T47D (cell line): Measurements from ENCODE around the gene KLHL41.

Experiments
- DNase-seq, 2 experiments: peaks; one replicate each; pipeline versions ENCODE4 v3.0.0 to v3.0.0-alpha.2; 2011 to 2012; ENCODE audit warnings: low read depth in 1 of 2, low spot score in 1 of 2
- JUND ChIP-seq: IDR thresholded peaks from 2 replicates; pipeline ENCODE4 v1.6.1; 2012; ENCODE audit warnings: low read depth
- in situ Hi-C: cut with HindIII; loops from 2 replicates; pipeline ENCODE4 v1.10.0; 2016; ENCODE audit warnings: low sequenced_read_pairs, low pct_unique_long_range_greater_than_20kb

KLHL41 gene

GRCh38 chr2:169509298-169509885, at the start of gene KLHL41:
Gene KLHL41 (plus strand): TSS chr2:169509702. CDS start chr2:169509779, 77 bp downstream.
- TF ChIP-seq JUND, result no peak
- in situ Hi-C loops, result no loop called here
- no peak for DNase-seq

DNA sequence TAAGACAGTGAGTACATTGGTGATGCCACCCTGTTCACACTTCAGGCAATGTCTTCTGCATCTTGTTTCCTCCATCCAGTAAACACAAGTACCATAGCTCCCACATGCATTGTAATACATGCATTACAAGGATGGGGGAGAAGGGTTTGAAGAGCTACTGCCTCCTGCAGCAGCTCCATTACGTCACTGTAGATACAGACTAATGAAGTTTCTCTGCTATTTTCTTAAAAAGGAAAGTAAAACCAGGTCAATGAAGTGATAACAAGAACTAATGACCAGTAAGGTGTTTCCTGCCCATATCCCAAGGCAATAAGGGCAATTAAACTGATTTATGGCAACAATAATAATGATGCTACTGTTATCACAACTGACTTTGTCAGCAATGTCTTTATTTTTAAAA, 48.4 kb upstream of the KLHL41 start:
- in situ Hi-C loops, result no loop called here
- DNase-seq, result no peak
- no peak for TF ChIP-seq JUND

DNA sequence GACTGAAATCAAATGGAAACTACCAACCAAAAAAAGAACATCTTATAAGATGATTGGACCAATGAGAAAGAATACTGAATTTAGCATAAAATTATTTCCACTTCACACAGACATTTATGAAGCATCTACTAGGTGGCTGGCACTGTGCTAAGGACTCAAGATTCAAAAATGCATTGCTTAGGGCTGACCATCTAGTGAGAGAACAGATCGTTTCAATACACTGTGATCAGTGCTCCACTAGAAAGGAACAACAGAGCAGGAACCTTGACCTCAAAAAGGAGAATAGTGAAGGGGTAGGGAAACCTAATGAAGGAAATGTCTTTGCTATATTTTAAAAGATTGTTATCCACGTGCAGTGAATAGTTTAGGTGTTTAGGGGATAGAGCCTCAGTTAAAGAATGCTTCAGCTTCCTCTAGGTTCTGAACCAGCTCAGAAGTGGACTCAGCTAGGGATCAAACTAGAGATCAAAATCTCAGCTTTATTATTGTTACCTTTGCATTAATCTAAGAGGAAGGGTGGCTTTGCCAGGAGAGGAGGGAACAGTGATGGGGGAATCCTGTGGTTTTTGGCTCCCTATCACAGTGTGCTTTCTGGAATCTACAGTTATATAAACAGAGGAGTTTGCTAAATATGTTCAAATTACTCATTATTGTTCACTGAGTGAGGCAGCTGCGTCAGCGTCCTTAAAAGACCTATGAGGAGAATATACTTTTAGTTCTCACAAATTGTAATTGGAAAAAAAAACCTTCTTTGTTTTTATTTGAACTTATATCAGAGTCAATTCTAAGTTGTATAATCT, 46.4 kb upstream of the KLHL41 start:
- DNase-seq, result no peak
- in situ Hi-C loops, result no loop called here

DNA sequence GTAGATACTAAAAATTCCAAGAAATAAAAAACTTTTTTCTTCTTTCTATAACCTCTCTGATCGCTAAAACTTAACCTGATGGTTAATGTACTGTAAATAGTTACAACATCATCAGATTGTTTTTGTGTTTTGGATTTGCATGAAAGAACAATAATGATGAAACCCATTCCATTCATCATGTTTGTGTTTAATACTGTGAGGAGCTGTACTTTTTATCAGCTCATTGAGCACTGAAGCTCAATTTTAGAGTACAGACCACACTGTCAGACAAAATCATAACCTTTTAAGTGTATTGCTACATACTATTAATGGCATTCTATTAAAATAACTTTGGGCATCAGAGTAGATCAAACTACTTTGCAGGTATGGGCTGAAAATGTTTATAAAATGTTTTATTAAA, 45.0 kb upstream of the KLHL41 start:
- DNase-seq, result no peak
- in situ Hi-C loops, result no loop called here
- no peak for TF ChIP-seq JUND

More for the DNA sequence above, 46.4 kb upstream of the KLHL41 start:
- no peak for TF ChIP-seq JUND

DNA sequence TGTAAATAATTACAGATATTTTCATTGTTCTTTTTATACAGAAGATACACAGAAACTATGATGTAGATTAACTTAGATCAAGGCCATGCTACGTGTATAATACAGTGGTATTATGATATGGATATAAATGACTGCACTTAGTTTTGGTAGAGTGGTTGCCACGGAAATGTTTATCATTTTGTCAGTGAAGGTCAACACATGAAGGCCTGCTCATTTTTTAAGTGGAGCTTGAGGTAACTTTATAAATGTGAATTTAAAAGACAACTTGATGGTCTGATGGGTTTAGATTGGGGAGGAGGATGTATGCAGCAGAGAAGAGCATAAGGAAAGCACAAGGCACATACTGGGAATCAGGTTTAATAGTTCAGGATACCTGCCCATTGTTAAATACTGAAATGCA, 44.6 kb upstream of the KLHL41 start:
- no peak for DNase-seq

DNA sequence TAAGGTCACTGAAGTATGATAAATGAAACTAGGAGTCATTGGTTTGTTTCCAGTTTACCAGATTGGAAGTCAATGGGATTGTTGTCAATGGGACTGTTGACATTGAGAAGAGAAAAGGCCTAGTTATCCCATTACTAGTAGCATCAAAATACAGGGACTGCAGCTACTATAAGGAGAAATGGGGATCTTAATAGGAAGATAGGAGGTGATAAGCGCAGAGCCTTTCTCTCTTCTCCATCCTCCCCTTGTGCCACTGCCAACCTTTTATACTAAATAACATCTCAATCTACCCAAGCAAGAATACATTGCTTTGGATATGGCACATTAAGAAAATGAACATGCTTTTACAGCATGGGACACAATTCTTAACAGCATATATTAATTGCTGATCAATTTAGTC, 40.7 kb upstream of the KLHL41 start:
- no peak for TF ChIP-seq JUND
- no peak for DNase-seq
- in situ Hi-C loops, result no loop called here

More for the DNA sequence above, 44.6 kb upstream of the KLHL41 start:
- no peak for TF ChIP-seq JUND
- in situ Hi-C loops, result no loop called here

GRCh38 chr2:169469952-169470572, 39.4 kb upstream of the KLHL41 start:
- DNase-seq, result no peak

GRCh38 chr2:169472249-169472648, 37.3 kb upstream of the KLHL41 start:
- in situ Hi-C loops, result no loop called here
- no peak for TF ChIP-seq JUND

More at GRCh38 chr2:169469952-169470572, 39.4 kb upstream of the KLHL41 start:
- in situ Hi-C loops, result no loop called here
- TF ChIP-seq JUND, result no peak

GRCh38 chr2:169476459-169476858, 33.0 kb upstream of the KLHL41 start:
- TF ChIP-seq JUND, result no peak
- no peak for DNase-seq
- in situ Hi-C loops, result no loop called here

More at GRCh38 chr2:169472249-169472648, 37.3 kb upstream of the KLHL41 start:
- DNase-seq, result no peak

GRCh38 chr2:169478339-169478738, 31.2 kb upstream of the KLHL41 start:
- no peak for TF ChIP-seq JUND
- DNase-seq, result no peak
- in situ Hi-C loops, result no loop called here

DNA sequence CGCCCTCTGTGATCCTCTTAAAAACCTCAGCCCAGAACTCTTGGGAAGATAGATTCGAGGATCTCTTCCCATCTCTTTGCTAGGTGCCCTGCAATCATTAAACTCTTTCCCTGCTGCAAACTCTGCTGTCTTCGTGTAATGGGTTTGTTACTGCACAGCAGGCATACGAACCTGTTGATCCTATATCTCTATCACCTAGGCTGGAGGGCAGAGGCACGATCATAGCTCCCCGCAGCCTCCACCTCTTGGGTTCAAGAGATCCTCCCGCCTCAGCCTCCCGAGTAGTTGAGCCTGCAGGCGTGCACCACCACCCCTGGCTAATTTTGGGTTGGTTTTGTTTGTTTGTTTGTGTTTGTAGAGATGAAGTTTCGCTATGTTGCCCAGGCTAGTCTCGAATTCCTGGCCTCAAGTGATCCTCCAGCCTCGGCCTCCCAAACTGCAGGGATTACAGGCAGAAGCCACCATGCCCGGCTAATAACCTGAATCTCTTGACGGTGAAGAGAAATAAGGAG, 30.7 kb upstream of the KLHL41 start:
- TF ChIP-seq JUND, result no peak
- no peak for DNase-seq
- in situ Hi-C loops, result no loop called here

DNA sequence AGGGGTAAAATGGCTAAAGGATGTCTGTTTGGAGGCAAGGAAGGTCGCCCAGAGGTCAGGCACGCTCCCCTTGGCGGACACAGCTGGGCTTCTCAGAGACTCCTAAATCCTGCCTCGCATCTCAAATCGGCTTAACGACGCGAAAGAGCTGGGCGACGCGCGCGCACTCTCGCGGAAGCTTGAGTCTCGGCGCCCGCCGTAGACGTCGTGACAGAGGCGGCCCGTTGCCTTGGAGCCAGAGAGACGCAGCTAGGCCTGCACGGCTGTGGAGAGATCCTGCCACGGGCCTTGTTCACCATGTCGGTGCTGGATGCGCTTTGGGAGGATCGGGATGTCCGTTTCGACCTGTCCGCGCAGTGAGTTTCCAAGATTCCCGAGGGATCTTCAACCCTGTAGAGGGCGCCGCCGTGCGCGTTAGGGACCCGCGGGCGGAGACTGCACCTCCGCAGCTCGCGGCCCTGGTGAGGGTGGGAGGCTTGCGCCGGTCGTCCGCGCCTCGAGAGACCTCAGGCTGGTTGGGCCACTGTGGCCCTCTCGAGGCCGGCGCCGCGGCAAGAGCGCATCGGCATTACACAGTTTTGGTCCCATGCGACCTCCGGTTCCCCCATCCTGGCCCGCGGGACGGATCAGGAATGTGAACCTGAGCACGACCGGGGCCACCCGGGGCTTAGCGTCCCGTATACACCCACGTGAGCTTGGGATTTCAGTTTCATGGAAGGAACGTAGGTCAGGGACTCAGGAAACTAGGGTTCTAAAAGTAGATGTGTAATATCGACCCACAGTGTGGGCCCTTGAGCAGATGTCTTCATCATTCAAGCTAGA, 30.0 kb upstream of the KLHL41 start, which contains the start of gene BBS5:
BBS5 (plus strand) TSS at position 238 of the 822 bp plus-strand sequence; CDS start at position 298, 60 bp downstream.
- TF ChIP-seq JUND, result no peak
- in situ Hi-C loops, result no loop called here
- peak; percentile 67 to 81 for DNase-seq
